NCI-H774 (cell line): ENCODE data around the gene FRMPD1.

Experiments
- DNase-seq: peaks from one replicate; lab custom pipeline; 2025; lab: John Stamatoyannopoulos, UW

FRMPD1 gene

GRCh38 chr9:37776328-37776727 is 125.6 kb downstream of the FRMPD1 start:
- DNase-seq = no peak

- DNase-seq = no peak
Measured at GRCh38 chr9:37778534-37778933, 127.8 kb downstream of the FRMPD1 start.

GRCh38 chr9:37784291-37784615 is 133.5 kb downstream of the FRMPD1 start:
- DNase-seq = no peak

- peak; percentile 86 for DNase-seq
Measured at GRCh38 chr9:37784616-37785483, 134.1 kb downstream of the FRMPD1 start, which contains the start of gene EXOSC3. Gene EXOSC3 (minus strand): TSS chr9:37785064. CDS start chr9:37785044, 20 bp downstream.

GRCh38 chr9:37787059-37787458 is 136.3 kb downstream of the FRMPD1 start:
- no peak for DNase-seq

GRCh38 chr9:37788332-37788731 is 137.6 kb downstream of the FRMPD1 start:
- DNase-seq = no peak

- no peak for DNase-seq
Measured at GRCh38 chr9:37790096-37790495, 139.3 kb downstream of the FRMPD1 start.

GRCh38 chr9:37792122-37792521 is 141.4 kb downstream of the FRMPD1 start:
- no peak for DNase-seq

GRCh38 chr9:37796232-37796631 is 145.5 kb downstream of the FRMPD1 start:
- DNase-seq = no peak
